Glomerular endothelial cell (primary cell): ENCODE results near the gene STX4. TPM values are rescaled to one million over a fixed set of nuclear protein-coding genes. Genes with fewer than 3 reads are reported as not detected.
"Not testable (repeated sequence)": the region's sequence is repeated elsewhere in the genome, so short reads cannot be mapped to it uniquely, and the experiment has no call there.

ENCODE experiments used
- DNase-seq: peaks from one replicate; pipeline ENCODE4 v3.0.0-alpha.2; 2011; ENCODE audit warnings: low read depth, low spot score; ENCODE audit errors: extremely low read depth
- total RNA-seq: library from RNA; depleted of rRNA; stranded (reverse); fragments of >200 nt; gene quantifications from 2 replicates; pipeline ENCODE4 v1.2.3, GENCODE V29; 2015

STX4 gene
- total RNA-seq, 1 donor from 2014 or later: 44.7 TPM

DNA sequence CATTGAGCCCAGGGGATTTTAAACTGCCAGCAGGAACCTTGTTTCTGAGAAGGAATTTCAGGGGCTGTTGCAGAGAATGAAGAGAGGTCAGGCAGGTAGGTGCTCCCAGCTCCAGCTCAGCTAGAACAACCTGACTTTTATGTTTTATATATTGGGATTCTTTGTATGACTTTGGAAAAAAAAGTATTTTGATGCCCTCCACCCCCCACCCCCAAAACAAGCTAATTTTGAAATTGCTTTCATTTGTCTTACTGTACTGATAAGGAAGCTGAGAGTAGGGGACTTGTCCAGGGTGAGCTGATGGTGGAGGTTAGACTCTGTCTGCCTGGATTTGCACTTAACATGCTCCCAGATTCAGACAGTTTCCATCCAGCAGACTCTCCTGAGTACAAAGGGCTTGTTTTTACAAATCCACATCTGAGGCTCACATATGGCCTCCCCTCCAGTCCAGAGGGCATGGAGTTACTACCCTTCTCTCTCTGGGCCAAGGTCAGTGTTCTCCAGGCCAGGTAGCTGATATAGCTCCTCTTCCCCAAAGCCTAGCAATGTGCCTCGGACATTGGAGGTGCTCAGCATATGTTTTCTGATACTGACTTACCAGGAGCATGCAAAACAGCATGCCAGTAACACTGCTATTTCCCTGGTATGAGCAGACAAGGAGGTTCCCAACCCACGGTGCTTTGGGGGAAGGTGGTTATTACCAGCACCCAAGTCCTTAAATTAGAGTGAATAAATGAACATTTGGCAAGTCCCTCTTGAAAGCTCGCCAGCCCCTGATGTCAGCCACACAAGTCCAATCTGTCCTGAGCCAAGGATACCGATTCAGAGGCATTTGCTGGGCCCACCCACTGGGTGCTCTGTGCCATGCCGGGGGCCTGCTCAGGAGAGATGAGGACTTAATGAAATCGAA is 34.3 kb upstream of the STX4 start:
- no peak for DNase-seq

GRCh38 chr16:31000671-31001382 is 32.5 kb upstream of the STX4 start:
- no peak for DNase-seq

DNA sequence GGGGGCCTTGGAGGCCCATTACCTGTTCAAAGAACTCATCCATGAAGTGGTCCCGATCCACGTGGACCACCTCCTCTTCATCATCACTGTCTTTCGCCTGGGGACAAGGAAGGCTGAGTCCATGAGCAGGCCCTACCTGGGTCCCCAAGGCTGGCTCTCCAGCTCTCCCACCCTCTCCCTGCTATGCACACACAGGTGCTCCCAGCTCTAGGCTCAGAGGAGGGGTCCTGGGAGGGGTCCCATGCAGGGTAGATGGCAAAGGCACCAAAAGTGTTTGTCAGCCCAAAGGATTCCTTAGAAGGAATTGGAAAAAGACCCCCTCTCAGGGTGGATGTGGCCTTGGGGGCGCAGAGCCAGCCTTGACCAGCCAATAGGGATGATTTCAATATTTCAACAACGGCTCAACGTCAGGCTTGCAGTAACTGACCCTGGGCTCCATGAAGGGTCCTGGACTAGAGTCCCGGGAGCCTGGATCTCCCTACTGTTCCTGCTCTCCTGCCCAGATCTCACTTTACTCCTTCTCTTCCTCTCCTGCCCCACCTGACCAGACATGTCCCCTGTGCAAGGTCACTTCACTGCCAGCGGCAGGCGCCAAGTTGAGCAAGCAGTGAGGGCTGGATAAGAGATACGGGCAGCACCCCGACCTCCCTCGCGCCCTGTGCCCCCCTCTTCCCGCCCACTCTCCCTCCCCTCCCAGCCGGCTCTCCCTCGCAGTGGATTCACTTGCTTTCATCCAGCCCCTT is 31.7 kb upstream of the STX4 start:
- no peak for DNase-seq

GRCh38 chr16:31002250-31002700 is 31.1 kb upstream of the STX4 start:
- DNase-seq: no peak

DNA sequence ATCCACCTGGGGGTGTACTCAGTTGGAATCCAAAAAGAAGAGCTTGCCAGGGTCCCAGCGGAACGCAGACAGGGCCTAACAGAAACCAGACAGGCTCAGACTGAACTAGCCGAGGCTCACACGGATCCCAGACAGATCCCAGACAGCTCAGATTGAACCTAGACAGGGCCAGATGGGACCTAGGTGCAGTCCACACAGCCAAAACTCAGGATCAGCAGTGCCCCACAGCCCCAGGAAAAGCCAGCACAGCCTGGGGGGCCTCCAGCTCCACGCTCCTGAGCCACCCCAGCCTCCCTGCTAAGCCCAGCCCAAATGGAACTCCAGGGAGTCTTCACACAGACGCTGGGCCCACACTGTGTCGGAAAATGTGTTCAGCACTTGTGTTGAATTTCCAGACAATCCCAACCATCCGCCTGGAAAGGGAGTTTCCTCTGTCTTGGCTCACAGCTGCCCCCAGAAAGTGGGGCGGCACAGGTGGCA is 30.5 kb upstream of the STX4 start:
- DNase-seq: no peak

GRCh38 chr16:31003744-31004143 is 29.6 kb upstream of the STX4 start:
- DNase-seq: no peak

DNA sequence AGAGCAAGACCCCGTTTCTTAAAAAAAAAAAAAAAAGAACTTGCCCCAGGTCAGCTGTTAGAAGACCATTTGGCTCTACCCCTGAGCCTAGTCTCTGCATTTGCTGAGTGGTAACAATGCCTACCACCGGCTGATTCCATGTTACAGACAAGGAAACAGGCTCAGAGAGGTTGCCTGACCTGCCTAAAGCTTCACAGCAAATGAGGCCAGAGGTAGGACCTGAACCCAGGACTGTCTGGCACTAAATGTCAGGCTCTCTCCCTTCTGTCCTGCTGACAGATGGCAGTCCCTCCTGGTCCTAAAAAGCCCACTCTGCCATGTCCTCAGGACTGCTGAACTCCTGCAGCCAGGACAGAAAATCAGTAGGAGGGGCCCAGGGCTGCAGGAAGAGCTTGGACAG is 28.7 kb upstream of the STX4 start:
- no peak for DNase-seq

GRCh38 chr16:31005350-31006085 is 27.8 kb upstream of the STX4 start:
- DNase-seq: no peak

GRCh38 chr16:31006086-31006385 is 27.3 kb upstream of the STX4 start:
- no peak for DNase-seq

DNA sequence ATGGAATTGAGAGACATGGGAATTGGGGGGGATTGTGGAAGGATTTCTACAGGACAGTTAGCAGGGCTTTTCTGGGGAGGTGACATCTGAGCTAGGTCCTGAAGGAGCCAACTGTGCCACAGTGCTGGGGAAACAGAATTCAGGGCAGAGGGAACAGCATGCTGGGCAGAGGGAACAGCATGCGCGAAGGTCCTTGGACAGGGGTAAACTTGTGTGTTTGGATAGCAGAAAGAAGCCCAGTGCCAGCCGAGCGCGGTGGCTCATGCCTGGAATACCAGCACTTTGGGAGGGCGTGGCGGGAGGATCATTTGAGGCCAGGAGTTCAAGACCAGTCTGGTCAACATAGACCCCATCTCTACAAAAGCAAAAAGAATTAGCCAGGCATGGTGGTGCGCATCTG is 26.8 kb upstream of the STX4 start:
- DNase-seq: no peak

DNA sequence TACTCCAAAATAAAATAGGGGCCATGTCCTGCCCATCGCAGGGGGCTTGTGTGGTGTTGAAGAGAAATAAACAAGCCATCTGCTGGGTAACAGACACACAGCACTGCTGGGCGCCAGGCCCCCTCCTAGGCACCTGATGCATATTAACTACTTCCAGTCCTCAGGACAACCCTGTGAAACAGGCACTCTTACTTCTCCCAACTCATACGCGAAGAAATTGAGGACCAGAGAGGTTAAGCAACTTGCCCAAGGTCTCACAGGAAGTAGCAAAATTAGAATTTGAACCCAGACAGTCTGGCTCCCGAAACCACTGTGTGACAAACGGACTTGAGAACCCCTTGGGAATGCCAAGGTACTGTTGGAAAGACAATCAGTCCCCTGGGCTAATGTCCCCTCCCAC is 25.7 kb upstream of the STX4 start:
- no peak for DNase-seq

DNA sequence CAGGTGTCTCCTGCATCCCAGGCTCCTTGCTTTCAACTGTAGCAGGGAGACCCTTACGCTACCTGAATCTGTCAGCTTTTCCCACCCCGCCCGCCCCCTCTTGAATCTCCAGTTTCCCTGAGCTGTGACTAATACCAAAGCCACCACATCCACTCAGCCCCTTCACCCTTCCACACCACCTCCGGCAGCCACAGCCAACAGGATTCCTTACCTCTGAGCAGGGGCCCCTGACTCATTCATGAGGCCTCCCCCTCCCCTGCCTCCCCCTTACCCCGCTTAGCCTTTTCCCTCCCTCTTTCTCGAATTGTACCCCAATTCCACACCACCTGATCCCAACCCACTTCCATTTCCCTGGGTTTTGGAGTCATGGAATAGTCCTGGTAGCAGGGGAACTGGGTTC is 25.2 kb upstream of the STX4 start:
- DNase-seq: no peak

- DNase-seq: no peak
Observed at GRCh38 chr16:31008551-31008950, 24.8 kb upstream of the STX4 start.

DNA sequence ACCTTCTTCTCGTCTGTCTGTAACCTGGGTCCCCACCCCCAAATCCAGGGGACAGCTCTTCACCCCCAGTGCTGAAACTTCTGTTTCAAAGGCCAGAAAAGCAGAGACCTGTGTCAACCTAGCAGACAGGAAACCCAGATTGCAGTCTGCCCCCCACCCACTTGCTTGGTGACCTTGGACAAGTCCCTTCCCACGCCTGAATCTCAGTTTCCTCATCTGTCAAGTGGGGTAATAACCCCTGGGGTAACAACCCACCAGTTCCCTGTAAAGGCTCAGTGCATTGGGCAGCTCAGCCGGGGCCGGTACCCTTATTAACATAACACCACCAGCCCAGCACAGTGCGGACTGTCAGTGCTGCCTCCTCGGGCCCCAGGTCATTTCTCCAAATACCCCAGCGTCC is 24.2 kb upstream of the STX4 start:
- no peak for DNase-seq

GRCh38 chr16:31009894-31010584 is 23.3 kb upstream of the STX4 start:
- no peak for DNase-seq

GRCh38 chr16:31010585-31011325 is 22.6 kb upstream of the STX4 start, which contains the start of gene STX1B:
TSS of gene STX1B (minus strand) at chr16:31010638. CDS start at chr16:31010396, 242 bp downstream.
- no peak for DNase-seq

GRCh38 chr16:31011815-31012214 is 21.5 kb upstream of the STX4 start:
- not testable (repeated sequence) for DNase-seq

DNA sequence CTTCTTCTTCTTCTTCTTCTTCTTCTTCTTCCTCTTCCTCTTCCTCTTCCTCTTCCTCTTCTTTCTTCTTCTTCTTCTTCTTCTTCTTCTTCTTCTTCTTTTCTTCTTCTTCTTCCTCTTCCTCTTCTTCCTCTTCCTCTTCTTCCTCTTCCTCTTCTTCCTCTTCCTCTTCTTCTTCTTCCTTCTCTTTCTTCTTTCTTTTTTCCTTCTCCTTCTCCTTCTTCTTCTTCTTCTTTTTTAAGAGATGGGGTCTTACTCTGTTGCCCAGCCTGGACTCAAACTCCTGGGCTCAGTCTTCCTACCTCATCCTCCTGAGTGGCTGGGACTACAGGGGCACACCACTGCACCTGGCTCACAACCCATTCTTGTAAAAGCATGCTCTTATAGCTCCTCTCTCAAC is 20.1 kb upstream of the STX4 start:
- DNase-seq: not testable (repeated sequence)

DNA sequence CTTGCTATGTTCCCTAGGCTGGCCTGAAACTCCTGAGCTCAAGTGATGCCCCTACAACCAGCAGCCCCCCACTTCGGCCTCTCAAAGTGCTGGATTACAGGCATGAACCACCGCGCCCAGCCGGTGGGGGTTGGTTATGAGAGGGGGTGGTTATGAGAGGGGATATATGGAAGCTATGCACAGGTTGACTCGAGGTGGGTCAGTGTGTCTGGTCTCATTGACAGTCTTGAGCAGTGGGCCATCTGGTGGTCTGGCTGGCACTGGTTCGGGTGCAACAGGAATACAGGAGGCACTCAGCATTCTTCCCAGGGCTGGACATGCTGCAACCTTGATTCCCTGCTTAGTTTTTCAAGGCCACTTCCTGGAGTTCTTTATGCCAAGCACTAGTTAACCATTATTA is 17.3 kb upstream of the STX4 start:
- no peak for DNase-seq
